M059J (cell line): ENCODE measurements around the gene CEP63. TPM values are rescaled to one million over a fixed set of nuclear protein-coding genes. Genes with fewer than 3 reads are reported as not detected.

Experiments
- total RNA-seq: library from RNA; depleted of rRNA; stranded (reverse); fragments of >200 nt; shearing (Covaris generic); gene quantifications from 2 replicates; pipeline ENCODE4 v1.2.3, GENCODE V29; 2014; rRNA removed

CEP63 gene
- total RNA-seq, 1 experiment from 2014 or later = 20.7 TPM

Other genes starting within 250 kb of the CEP63 start
- 71.7 and 87.7 TPM in 2 replicates for gene RYK, start 235.2 kb upstream of the CEP63 start, total RNA-seq
- gene AMOTL2, start 111.6 kb upstream of the CEP63 start, total RNA-seq = 71.9 and 96.1 TPM in 2 replicates
- 208 and 216 TPM in 2 replicates for gene ANAPC13, start 72 bp upstream of the CEP63 start, total RNA-seq
- 0.66 and 0.76 TPM in 2 replicates for gene KY, start 165.0 kb downstream of the CEP63 start, total RNA-seq